ENCODE data around the gene SFMBT1. TPM values are rescaled to one million over a fixed set of nuclear protein-coding genes. Genes with fewer than 3 reads are reported as not detected.
A peak's percentile ranks its signal among the peaks of the same experiment; 100 is the strongest.

Gene SFMBT1
- total RNA-seq, 1 donor from 2014 or later = 19.7 TPM

DNA sequence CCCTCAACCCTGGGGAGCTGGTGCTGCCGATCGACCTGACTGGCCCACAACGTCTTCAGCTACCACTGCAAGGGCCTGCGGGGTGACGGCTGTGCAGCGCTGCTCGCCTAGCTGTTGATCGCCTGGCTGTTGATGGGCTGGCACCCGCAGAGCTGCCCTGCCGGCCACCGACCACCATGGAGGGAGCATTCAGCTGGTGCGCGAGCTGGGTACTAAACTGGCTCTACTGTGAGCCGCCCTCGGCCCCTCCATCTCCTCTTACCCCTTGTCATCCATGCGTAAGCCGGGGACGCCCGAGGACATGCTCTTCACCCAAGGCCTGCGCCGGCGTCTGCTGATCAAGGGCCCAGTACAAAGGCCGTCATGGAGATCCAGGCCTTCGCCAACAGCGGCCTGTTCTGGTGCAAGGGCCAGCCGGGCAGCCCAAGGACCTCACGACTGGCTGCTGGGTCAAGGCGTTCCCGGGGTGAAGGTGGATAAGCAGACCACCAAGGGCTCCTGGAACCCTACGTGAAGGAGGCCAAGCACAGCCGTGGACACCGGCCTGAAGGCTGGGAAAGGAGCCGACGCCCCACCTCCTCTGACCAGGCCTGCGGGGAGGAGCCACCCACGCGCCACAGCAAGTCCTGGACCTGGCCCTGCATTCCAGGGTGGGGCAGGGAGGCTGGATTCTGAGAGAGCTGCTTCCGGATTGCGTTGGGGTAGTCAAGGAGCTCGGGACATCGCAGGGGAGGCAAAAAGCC is 46.9 kb downstream of the SFMBT1 start:
- no peak for DNase-seq (ENCODE audit: low spot score, unreplicated experiment)
- peaks cover 5% of the 10 kb centered on the region for H3K36me3 Mint-ChIP-seq (ENCODE audit: insufficient read depth)
- no peaks in the 10 kb centered on the region for H3K9me3 Mint-ChIP-seq (ENCODE audit: low read depth)
- no peak overlapping the region for H3K27ac Mint-ChIP-seq
- H3K27me3 Mint-ChIP-seq = no peaks in the 10 kb centered on the region
- no peak overlapping the region for H3K4me3 Mint-ChIP-seq (ENCODE audit: low read depth)
- no peaks in the 10 kb centered on the region for H3K4me1 Mint-ChIP-seq (ENCODE audit: low read depth)
- TF ChIP-seq, protein P1, sequence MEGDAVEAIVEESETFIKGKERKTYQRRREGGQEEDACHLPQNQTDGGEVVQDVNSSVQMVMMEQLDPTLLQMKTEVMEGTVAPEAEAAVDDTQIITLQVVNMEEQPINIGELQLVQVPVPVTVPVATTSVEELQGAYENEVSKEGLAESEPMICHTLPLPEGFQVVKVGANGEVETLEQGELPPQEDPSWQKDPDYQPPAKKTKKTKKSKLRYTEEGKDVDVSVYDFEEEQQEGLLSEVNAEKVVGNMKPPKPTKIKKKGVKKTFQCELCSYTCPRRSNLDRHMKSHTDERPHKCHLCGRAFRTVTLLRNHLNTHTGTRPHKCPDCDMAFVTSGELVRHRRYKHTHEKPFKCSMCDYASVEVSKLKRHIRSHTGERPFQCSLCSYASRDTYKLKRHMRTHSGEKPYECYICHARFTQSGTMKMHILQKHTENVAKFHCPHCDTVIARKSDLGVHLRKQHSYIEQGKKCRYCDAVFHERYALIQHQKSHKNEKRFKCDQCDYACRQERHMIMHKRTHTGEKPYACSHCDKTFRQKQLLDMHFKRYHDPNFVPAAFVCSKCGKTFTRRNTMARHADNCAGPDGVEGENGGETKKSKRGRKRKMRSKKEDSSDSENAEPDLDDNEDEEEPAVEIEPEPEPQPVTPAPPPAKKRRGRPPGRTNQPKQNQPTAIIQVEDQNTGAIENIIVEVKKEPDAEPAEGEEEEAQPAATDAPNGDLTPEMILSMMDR (IDR thresholded peaks at IDR 0.05; ENCODE audit: unreplicated experiment) = no peak

DNA sequence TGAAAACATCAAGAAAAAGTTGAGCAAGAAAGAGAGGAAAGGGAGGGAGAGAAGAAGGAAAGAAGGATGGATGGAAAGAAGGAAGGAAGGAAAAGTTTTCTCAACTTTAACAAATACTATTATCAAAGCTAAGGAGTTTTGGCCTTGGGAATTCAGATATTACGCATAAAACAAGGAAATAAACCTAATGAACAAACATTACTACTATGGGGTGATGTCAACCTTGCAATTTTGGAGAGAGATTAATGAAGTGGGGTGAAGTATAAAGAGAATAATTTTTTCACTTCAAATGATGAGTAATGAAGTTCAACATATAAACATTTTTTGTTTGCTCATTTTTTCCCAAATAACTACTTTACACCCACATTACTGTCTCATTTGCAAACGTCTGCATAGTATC is 55.2 kb downstream of the SFMBT1 start:
- Mint-ChIP-seq H3K4me1 (ENCODE audit: low read depth) (peaks cover 6% of the 10 kb centered on the region), H3K36me3 (ENCODE audit: insufficient read depth) (no peaks in the 10 kb centered on the region), H3K27me3 (no peaks in the 10 kb centered on the region), H3K27ac (peak overlapping the region; percentile 37), H3K4me3 (ENCODE audit: low read depth) (no peak overlapping the region), H3K9me3 (ENCODE audit: low read depth) (no peaks in the 10 kb centered on the region)
- DNase-seq (ENCODE audit: low spot score, unreplicated experiment) = no peak
- TF ChIP-seq, protein P1 (IDR thresholded peaks at IDR 0.05; ENCODE audit: unreplicated experiment) = no peak

DNA sequence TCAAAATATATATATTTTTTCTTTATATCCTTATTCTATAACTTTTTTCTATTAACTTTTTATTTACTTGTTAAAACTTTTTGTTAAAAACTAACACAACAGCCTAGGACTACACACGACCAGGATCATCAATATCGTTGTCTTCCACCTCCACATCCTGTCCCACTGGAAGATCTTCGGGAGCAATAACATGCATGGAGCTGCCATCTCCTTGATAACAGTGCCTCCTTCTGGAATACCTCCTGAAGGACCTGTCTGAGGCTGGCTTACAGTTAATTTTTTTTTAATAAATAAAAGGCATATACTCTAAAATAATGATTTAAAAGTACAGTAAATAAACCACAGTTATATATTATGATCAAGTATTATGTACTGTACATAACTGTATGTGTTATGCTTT is 58.9 kb downstream of the SFMBT1 start:
- Mint-ChIP-seq H3K9me3 (ENCODE audit: low read depth) (no peaks in the 10 kb centered on the region), H3K4me1 (ENCODE audit: low read depth) (peaks cover 6% of the 10 kb centered on the region), H3K36me3 (ENCODE audit: insufficient read depth) (no peaks in the 10 kb centered on the region), H3K27me3 (no peaks in the 10 kb centered on the region), H3K4me3 (ENCODE audit: low read depth) (no peak overlapping the region), H3K27ac (no peak overlapping the region)
- TF ChIP-seq, protein P1 (IDR thresholded peaks at IDR 0.05; ENCODE audit: unreplicated experiment) = no peak
- no peak for DNase-seq (ENCODE audit: low spot score, unreplicated experiment)

DNA sequence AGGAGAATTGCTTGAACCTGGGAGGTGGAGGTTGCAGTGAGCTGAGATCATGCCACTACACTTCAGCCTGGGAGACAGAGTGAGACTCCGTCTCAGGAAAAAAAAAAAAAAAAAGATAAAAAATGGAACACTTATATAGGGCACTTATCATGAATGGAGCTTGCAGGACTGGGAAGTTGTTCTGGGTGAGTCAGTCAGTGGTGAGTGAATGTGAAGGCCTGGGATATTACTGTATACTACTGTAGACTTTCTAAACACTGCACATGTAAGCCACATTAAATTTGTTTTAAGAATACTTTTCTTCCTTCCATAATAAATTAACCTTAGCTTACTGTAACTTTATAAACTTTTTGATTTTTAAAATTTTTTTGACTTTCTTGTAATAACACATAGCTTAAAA is 59.8 kb downstream of the SFMBT1 start:
- Mint-ChIP-seq H3K27ac (no peak overlapping the region), H3K4me3 (ENCODE audit: low read depth) (no peak overlapping the region), H3K36me3 (ENCODE audit: insufficient read depth) (no peaks in the 10 kb centered on the region), H3K27me3 (no peaks in the 10 kb centered on the region), H3K4me1 (ENCODE audit: low read depth) (peaks cover 6% of the 10 kb centered on the region), H3K9me3 (ENCODE audit: low read depth) (no peaks in the 10 kb centered on the region)
- TF ChIP-seq, protein P1 (IDR thresholded peaks at IDR 0.05; ENCODE audit: unreplicated experiment) = no peak
- DNase-seq (ENCODE audit: low spot score, unreplicated experiment) = no peak

GRCh38 chr3:52983828-52984227 is 62.0 kb downstream of the SFMBT1 start:
- TF ChIP-seq, protein P1 (IDR thresholded peaks at IDR 0.05; ENCODE audit: unreplicated experiment) = no peak
- no peaks in the 10 kb centered on the region for H3K36me3 Mint-ChIP-seq (ENCODE audit: insufficient read depth)
- no peaks in the 10 kb centered on the region for H3K27me3 Mint-ChIP-seq
- peaks cover 2% of the 10 kb centered on the region for H3K4me1 Mint-ChIP-seq (ENCODE audit: low read depth)
- H3K4me3 Mint-ChIP-seq (ENCODE audit: low read depth) = no peak overlapping the region
- no peak overlapping the region for H3K27ac Mint-ChIP-seq
- H3K9me3 Mint-ChIP-seq (ENCODE audit: low read depth) = no peaks in the 10 kb centered on the region
- no peak for DNase-seq (ENCODE audit: low spot score, unreplicated experiment)
